AML-193 (cell line): ENCODE measurements around the gene NDUFS3.
"Not testable (repeated sequence)": the region's sequence is repeated elsewhere in the genome, so short reads cannot be mapped to it uniquely, and the experiment has no call there.

ENCODE experiments used
- DNase-seq, 2 experiments: peaks; one replicate each; lab custom pipeline; 2025; lab: John Stamatoyannopoulos, UW

The NDUFS3 gene

DNA sequence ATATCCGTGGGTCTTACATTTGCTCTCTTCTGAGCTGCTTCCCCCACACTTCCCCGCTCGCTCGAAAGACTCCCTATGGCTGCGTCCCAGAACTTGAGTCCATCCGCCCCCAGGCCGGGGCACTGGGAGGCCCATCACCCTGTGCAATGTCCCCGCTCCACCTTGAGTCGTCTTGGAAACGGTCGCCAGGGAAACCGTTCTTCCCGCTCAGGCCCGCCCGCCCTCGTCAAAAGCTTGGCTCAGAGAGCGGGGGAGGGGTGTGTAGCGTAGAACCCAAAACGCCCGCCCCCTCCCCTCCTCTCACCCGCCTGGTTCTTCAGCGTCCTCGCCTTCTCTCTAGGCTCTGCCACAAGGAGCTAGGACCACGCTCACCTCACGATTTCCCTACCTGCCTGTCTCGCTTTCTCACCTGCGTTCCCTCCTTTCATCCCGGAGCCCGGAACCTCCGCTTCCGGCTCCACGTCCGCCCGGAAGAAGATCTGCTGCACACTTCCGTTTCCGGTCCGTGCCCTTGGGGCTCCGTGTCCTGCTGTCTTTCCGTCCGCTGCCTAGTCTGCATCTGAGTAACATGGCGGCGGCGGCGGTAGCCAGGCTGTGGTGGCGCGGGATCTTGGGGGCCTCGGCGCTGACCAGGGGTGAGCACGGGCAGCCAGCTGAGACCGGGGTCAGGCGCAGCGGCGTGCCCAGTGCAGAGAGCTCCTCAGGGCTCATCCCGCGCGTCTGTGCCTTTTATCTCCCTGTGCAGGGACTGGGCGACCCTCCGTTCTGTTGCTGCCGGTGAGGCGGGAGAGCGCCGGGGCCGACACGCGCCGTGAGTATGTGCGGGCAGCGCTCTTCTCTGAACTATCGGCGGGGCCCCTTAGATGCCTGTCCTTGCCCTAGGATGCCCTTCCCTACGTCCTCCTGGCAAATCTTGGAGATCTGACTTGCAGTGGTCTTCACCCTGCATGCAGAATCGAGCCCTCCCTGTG is at the start of gene NDUFS3, which contains the start of gene KBTBD4:
Gene NDUFS3, plus strand, starts transcription at position 551 of the 971 bp plus-strand sequence. Its CDS starts 18 bp downstream, at position 569.
Gene KBTBD4, minus strand, starts transcription at position 447 of the 971 bp plus-strand sequence. Its CDS starts 19 bp downstream, at position 428.
- DNase-seq = peak; percentile 69 to 73

GRCh38 chr11:47529951-47530350 is 48.9 kb upstream of the NDUFS3 start:
- no peak for DNase-seq

GRCh38 chr11:47530721-47531120 is 48.2 kb upstream of the NDUFS3 start:
- not testable (repeated sequence) for DNase-seq

GRCh38 chr11:47531666-47532065 is 47.2 kb upstream of the NDUFS3 start:
- DNase-seq = no peak

DNA sequence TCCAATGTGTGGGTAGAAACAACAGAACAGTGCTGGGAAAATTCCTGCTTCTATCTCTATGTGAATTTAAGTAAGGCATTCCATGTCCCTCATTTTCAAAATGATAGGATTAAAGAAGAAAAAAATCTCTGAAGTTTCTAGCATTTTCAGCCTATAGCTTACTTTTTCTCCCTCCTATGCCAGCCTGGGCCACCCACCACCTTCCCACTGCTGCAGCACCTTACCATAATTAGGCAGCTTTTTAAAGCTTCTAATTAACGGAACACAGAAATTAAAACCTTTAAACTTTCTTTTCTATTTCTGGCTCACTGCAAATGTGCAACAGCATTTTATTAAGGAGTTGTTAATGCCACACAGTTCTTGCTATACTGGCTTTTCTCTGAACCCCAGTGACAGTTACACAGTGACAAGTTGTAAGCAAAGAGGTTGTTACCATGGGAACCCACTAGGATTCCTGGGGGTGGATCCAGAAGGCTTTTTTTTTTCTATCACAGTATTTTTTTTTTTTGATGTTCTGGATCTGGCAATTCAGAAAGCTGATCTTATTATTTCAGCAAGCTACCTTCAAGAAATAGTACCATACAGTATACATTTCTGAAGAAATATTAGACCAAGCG is 46.2 kb upstream of the NDUFS3 start:
- no peak for DNase-seq

GRCh38 chr11:47533690-47534151 is 45.2 kb upstream of the NDUFS3 start:
- no peak for DNase-seq

- DNase-seq = no peak
These were observed 44.1 kb upstream of the NDUFS3 start for GRCh38 chr11:47534704-47535251.

DNA sequence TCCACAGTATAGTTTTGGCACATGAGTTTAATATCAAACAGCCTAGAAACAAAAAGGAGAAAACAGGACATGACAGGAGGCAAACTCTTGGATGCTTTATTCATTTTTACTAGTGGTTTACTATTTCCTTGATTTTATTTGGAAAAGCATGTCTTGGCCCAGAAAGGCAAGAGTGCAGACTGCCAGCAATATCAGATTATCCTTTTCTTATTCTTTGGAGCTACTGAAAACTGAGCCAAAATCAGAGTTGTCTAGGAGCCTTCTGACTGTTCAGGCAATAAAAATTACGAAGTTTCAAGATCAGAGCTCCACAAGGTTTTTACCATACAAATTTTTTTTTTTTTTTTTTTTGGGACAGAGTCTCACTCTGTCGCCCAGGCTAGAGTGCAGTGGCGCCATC is 42.0 kb upstream of the NDUFS3 start:
- DNase-seq = no peak

DNA sequence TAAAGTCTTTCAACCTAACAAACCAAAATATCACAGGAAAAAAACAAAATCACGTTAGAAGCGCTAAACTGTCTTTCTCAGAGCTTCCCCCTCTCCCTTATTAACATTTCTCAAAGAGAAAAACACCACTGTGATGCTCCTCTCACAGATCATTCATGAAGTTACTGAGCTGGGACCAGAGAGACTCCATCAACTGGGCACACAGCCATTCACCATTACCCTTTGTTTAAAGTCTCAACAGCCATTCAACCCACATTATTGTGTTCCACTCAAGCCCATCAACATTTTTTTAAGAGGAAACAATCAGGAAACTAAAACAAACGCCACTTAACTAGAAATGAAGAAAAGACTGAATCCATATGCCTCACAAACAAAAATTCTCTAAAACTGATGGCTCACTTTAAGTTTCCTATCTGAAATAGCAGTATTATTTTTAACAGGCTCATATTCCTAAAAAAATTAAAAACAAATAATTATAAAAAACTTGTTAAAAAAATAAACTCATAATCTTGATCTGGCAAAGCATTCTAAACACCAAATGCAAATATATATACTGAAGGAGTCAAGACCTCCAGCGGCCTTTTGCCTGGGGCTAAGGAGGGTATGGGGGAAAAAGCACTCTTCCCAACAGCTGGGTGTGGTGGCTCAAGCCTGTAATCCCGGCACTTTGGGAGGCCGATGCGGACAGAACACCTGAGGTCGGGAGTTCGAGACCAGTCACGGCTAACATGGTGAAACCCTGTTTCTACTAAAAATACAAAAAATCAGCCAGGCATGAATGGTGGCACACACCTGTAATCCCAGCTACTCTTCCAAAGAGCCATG is 39.9 kb upstream of the NDUFS3 start:
- no peak for DNase-seq

GRCh38 chr11:47539681-47540039 is 39.2 kb upstream of the NDUFS3 start:
- DNase-seq = no peak

- no peak for DNase-seq
These were observed 37.8 kb upstream of the NDUFS3 start for GRCh38 chr11:47541070-47541469.

- no peak for DNase-seq
These were observed 33.6 kb upstream of the NDUFS3 start for GRCh38 chr11:47545298-47545697.

- not testable (repeated sequence) for DNase-seq
These were observed 32.6 kb upstream of the NDUFS3 start for GRCh38 chr11:47546274-47546673.

- DNase-seq = peak in 1 of 2 experiments; percentile 16
These were observed 28.4 kb upstream of the NDUFS3 start for GRCh38 chr11:47550288-47551047.

GRCh38 chr11:47551086-47551485 is 27.8 kb upstream of the NDUFS3 start:
- DNase-seq = peak; percentile 15 to 21

DNA sequence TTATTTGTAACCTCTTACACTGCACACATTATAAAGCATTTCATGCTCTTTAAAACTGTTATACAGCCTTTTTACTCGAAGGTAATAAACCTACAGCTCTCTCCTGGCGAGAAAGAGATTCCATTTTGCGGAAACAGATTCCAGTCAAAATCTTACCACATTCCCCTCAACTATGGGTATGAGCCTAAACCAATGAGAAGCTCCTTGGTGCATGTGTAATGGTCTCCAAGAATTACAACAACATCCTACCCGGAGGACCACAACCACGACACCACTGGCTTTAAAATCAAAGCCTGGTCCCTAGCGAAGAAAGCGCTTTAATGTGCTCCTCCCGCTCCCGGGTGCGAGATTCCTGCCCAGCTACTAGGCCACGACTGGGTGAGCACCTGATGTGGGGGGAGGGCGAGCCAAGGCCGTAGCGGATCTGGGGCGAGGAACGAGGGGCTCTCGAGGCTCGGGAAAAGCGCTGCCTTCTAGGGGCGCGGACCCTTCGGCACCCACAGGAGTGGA is 26.8 kb upstream of the NDUFS3 start:
- peak; percentile 20 to 41 for DNase-seq

GRCh38 chr11:47552566-47553405 is 26.1 kb upstream of the NDUFS3 start, which contains the start of gene CELF1:
CELF1 (minus strand) TSS chr11:47553132; CDS start chr11:47499523, 53,609 bp downstream.
- DNase-seq = peak; percentile 81 to 84

DNA sequence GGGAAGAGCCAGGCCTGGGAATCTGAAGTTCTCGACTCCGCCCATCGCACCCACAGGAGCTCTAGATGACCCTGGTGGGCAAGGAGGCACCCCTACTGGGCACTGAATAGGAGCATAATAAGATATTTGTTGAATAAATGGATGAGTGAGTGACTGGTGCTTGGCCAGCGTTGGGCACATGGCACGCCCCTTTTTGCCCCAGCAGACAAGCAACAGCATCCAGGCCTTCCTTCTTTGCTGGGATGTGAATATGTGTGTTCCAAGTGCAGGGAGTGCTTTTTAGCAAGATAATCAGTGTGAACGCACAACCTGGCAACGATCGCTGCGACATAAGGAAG is 25.5 kb upstream of the NDUFS3 start:
- DNase-seq = peak in 1 of 2 experiments; percentile 63

- DNase-seq = not testable (repeated sequence)
These were observed 21.9 kb upstream of the NDUFS3 start for GRCh38 chr11:47557004-47557403.

- no peak for DNase-seq
These were observed 20.2 kb upstream of the NDUFS3 start for GRCh38 chr11:47558695-47559094.
